NK-92 (cell line): Measurements from ENCODE around the gene CHM.
"Not testable (repeated sequence)": the region's sequence is repeated elsewhere in the genome, so short reads cannot be mapped to it uniquely, and the experiment has no call there.

Experiments
- DNase-seq: peaks from one replicate; lab custom pipeline; 2025; ENCODE audit not compliant: unreplicated experiment; lab: John Stamatoyannopoulos, UW

Gene CHM

DNA sequence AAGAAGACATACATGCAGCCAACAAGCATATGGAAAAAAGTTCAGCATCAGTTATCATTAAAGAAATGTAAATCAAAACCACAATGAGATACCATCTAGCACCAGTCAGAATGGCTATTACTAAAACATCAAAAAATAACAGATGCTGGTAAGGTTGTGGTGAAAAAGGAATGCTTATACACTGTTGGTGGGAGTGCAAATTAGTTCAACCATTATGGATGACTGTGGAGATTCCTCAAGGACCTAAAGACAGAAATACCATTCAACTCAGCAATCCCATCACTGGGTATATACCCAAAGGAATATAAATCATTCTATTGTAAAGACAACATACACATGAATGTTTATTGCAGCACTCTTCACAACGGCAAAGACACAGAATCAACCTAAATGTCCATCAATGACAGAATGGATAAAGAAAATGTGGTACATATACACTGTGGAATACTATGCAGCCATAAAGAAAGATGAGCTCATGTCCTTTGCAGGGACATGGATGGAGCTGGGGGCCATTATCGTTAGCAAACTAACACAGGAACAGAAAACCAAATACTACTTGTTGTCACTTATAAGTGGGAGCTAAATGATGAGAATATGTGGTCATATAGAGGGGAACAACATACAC, 130.6 kb downstream of the CHM start:
- DNase-seq, result not testable (repeated sequence)

DNA sequence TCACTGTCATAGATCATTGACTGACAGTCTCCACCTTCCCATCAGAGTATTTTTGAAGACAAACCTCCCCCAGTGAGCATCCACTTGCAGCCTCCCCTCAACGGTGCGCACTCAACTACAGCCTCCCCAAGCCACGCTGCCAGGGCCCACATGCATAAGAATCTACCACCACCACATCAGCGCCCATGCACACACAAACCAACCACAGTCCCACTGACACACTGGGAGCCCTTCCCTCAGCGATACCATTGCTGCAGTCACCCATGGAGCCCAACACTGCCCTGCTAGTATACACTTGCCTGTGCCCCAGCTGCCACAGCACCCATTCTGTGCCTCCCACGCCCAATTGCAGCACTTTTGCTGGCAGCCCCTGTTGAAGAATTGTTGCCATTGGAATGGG, 132.9 kb downstream of the CHM start:
- no peak for DNase-seq

DNA sequence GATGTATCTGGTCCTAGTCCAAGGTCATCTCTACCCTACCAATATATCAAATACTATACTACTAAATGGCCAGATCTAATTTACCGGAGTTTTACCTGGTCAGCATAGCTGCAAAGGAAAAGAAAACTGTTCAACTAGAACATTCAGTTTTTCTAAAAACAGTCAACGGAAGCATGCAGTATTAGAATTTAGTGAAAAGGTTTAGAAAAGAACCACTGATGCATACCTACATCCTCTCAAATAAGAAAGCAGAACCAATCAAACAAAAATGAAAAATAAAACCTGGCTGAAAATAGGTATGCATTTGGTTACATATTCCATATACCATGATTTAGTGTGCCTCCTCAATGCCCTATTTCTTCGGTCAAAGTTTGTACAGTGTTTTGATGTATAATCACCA, 140.0 kb downstream of the CHM start:
- DNase-seq, result no peak

DNA sequence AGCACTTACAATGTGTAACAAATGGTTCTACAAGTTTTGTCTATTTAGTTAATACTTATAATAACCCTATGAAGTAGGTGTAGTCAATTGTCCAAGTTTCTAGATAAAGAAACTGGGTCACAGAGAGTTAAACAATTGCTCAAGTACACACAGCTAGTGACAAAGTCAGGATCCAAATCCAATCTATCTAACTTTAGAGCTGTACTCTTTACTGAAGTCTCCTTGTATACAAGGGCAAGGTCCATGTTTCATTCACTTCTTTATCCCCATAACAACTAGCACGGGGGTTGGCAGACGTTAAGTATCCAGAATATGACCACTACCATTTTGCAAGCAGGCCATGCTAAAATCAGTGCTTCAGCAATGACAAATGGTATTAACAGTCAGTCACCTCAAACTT, 141.0 kb downstream of the CHM start:
- DNase-seq, result no peak

DNA sequence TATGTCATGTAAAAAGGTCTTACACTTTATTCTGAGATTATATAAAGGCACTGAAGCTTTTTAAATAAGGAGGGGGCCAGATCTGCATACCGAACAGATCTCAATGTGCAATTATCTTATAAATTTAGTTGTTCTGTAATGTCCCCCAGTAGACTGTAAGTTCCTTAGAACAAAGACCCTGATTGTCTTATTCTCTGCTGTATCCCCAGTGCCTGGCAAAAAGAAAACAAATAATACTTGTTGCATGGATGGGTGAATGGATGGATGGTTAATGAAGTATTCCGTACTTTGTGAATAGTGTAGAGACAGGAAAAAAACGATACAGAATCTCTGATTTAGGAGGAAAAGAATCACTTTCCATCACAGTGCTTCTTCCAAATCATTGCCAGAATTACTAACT, 141.5 kb downstream of the CHM start:
- no peak for DNase-seq

DNA sequence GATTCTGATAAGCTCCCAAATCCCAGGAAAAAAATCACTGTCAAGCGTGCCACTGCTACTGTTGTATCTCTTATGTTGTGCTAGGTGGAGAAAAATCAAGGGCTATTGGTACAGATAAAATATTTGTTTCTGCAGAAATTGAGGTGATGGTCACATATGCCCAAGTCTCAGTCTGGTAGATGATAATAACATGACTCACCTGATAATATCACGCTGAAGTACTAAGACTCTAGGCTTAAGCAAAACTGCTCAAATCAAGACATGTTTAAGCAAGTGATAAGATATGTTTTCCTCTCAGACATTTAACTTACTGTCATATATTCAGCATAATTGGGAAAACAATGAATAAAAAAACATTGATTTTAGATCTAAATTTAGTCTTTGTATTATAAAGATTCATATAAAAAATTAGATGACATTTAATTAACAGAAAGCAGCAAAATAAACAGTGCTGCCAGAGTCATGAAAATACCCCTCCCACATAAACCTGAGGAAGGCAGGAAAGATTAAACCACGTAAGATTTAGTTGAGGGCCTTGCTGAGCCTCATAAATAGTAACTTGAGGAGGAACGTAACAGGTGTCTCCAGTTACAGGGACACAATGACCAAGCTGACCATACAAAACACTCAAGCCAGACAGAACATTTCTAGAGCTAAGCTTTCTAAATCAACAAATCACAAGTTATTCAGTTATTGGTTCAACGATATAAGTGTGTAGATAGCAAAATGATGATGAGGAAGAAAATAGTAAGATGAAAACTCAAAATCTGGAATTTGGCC, 143.5 kb downstream of the CHM start:
- no peak for DNase-seq

DNA sequence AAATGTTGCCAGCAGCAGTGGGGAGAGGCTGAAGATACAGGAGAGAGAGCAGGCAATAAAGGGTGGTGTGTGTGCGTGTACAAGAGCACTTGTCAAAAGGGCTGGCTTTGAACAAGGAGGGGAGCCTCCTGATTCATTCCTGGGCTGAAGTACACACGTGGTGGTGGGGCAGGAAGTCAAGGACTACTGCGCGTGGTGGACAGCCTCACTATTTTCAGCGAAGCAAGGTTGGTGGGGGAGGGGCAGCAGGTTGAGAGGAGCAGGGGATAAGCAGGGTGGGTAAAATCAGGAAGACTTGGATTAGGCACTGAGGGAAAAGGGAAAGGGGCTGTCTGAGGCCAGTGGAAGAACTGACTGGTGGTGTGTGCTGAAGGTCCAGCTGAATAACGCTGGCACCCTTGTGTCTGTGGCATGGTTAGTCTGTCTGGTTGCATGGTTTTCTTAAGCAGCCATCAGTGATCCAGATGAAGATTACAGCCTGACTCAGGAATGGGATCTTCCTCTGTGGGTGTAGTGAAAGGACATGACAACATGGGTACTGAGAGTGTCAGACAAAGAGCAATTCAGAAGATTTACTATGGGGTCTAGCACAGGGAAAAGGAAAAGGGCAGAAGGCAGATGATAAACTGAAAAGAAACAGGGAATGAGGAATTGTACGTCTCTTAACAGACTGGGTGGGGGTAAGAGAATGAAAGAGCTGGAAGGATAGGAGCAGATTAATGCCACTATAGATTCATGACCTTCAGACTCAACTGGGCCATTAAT, 149.8 kb downstream of the CHM start:
- DNase-seq, result no peak

DNA sequence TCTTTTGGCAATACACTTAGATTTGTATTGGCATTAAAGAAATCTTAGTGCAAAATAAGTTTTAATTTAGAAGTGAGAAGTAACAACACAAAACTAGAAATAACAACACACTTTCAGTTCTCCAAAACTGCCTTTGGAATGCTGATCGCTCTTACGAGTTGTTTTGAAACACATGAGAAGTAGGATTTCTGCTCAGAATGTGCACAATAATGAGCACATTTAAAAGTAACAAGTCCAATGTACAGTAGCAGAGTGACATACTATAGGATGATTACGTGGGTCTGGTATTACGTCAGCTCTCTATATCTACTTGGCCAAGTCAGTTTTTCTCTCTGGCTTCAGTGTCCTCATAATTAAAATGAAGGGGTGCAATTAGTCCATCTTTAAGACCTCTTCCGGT, 164.8 kb downstream of the CHM start:
- no peak for DNase-seq

DNA sequence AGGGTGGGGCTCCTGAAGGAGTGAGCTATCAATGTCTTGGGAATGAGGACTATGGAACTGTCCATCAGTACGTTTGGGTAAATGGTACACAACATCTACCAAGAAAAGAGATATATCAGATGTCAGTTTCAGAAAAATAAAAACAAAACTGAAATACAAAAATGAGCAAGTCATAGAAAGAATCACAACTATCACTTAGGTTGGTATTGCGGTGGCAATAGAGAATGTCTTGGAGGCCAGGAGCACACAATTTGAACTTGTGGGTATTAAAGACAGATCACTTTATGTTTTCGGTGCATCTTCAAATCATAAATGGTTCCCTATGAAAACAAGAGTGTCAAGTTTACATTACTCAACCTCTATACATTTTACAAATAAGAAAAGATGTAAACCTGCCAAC, 176.8 kb downstream of the CHM start:
- DNase-seq, result no peak

DNA sequence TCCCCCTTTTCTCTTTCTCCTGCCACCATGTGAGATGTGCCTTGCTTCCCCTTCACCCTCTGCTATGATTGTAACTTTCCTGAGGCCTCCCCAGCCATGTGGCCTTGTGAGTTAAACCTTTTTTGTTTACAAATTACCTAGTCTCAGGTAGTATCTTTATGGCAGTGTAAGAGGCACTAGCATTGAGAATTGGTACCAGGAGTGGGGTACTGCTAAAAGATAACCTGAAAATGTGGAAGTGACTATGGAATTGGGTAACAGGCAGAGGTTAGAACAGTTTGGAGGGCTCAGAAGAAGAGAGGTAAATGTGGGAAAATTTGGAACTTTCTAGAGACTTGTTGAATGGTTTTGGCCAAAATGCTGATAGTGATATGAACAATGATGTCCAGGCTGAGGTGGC, 182.0 kb downstream of the CHM start:
- no peak for DNase-seq

DNA sequence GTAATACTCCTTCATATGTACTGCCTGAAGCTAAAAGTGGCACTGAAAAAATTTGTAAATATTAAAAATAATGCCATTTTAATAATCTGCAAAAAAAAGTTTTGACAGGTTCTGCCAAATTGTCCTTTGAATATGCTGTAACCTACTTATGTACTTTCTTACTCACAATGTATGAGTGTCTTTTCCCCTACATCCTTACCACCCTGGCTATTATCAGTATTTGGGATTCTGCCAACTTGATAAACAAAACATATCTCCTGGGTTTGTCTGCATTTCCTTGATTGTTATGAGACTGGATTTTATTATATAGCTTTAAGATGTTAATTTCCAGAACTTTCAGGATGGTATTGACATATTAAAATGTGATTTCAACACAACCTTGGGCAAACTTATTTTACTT, 187.9 kb downstream of the CHM start:
- no peak for DNase-seq

DNA sequence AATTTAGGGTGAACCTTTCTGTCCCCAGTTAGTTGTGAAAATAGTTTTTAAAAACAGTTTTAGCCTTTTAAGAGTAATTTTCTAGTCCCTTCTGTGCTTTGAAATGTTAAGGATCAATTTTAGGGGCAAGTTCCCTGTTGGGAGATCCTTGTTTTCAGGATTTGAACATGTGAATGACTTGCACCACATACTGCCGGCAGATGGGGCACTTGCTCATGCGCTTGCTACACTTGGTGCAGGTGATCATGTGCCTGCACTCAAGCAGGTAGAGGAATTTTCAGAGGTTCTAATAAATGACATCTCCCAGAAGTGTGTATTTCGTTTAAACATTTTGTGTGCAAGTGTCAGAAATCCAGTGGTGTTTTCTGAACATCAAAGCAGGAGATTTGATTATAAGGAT, 195.9 kb downstream of the CHM start:
- DNase-seq, result no peak

DNA sequence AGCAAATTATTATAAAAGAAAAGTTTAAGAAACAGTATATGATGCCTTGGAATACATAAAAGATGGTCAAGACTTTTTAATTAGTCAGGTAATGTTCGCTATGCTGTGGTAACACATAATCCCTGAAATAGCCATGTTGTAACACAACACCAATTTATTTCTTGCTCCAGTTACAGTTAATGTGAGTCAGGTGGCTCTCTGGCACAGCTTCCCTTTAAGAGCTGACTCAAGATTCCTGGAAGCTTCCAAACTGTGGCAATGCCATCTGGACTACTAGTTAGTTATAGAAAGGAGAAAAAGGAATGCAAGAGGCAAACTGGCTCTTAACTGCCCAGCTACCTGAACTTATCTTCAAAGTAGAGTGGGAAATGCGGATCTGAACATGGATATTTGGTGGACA, 210.5 kb downstream of the CHM start:
- no peak for DNase-seq

DNA sequence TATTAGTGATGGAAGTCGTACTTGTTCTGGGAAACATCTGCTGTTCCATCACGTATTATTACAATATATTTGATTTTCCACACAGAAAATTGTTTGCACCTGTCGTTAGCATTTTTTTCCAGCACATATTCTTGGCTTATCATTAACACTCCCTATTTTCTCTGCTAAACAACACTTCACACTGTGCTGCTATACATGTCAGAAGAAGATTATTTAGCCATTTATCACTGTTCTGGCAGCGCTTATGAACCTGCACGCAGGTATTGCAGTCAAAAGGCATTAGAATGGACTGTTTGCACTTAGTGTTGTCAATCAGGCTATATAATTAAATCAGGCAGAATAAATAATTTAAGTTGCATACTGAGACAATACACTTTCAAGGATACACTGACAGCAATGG, 218.6 kb downstream of the CHM start:
- no peak for DNase-seq

DNA sequence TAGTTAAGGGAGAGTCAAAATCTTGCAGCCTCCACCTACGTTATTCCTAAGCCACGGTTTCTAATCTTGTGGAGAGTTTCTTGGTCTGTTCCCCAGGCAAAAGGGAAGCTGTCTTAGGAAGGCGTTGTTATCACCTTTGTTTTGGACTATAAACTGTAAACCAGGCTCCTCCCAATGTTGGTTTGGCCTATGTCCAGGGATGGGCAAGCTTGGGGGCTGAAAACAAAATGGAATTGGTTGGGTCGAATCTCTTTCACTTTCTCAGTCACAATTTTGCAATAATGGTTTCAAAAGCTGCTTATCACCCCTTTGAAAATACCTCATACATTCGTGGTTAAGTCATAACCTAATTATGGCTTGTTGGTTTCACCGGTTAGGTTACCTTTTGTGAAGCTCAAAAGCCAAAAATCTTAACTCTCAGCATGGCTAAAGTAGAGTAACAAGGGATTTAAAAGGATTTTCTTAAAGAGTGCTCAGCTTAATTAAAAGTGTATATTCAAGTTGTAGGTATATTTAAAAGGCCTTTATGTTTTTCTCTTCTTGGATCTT, 232.1 kb downstream of the CHM start:
- no peak for DNase-seq
